SK-MEL-5 (cell line): ENCODE data around the gene ESPN. TPM values are rescaled to one million over a fixed set of nuclear protein-coding genes. Genes with fewer than 3 reads are reported as not detected.

Experiments
- DNase-seq: peaks from one replicate; pipeline ENCODE4 v3.0.0-alpha.2; 2016; ENCODE audit warnings: low read depth, low spot score
- in situ Hi-C: cut with HindIII; loops from 2 replicates; pipeline ENCODE4 v1.10.0; 2016; ENCODE audit warnings: low sequenced_read_pairs, high pct_unique_total_duplicates, low pct_unique_long_range_greater_than_20kb
- small RNA-seq, 2 experiments: library from RNA; depleted of rRNA; stranded (forward); fragments of <200 nt; gene quantifications; one replicate each; pipeline ENCODE3, GENCODE V24; 2014
- total RNA-seq: library from RNA; depleted of rRNA; stranded (reverse); fragments of >200 nt; shearing (Covaris generic); gene quantifications from 2 replicates; pipeline ENCODE4 v1.2.3, GENCODE V29; 2014; rRNA removed

The ESPN gene
- total RNA-seq, 1 experiment from 2014 or later: 0.40 TPM

DNA sequence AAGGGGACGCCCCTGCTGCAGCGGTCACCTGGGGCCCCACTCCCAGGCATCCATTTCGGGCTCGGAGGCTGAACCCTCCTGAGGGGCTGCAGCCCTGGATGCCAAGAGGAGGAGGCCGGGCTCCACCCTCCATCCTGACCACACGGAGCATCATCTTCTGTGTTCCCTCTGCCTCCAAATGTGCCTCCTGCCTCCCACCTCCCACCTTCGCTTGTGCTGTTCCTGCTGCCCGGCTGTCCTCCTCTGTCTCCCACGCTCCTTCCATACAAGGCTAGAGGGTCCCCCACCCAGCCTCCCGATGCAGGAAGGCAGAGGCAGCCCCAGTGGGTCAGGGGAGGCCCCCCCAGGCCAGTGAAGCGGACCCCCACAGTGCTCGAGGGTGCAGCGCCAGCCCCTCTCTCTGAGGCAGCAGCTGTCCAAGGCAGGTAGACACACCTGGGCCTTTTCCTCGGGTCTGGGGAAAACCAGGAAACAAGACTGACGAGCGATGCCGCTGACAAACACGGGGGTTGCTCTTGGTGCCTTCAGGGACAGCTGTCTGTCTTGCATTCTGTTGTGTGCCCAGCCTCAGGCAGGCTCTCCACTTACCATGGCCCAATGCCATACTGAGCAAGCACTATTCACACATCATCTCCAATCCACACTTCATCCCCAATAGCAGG is 83.7 kb downstream of the ESPN start:
- in situ Hi-C loops: no loop called here
- no peak for DNase-seq

GRCh38 chr1:6508816-6509189 is 84.2 kb downstream of the ESPN start:
- in situ Hi-C loops: no loop called here
- no peak for DNase-seq

GRCh38 chr1:6509220-6509918 is 84.8 kb downstream of the ESPN start:
- in situ Hi-C loops: no loop called here
- DNase-seq: no peak

GRCh38 chr1:6509919-6510291 is 85.3 kb downstream of the ESPN start:
- no peak for DNase-seq
- in situ Hi-C loops: no loop called here

- in situ Hi-C loops: no loop called here
These were observed 85.9 kb downstream of the ESPN start for GRCh38 chr1:6510493-6510892.

More at GRCh38 chr1:6510493-6510892, 85.9 kb downstream of the ESPN start:
- DNase-seq: no peak

Small RNA genes lying within 50 kb of the gene (small RNA-seq; reads per million reads assigned to genes)
- gene MIR4252: 0 reads per million in 2 experiments

Other genes with a start within 250 kb of the ESPN start
- gene CHD5, start 244.5 kb upstream of the ESPN start, total RNA-seq: 0.08 and 0.13 TPM in 2 replicates
- 222 and 233 TPM in 2 replicates for gene RPL22, start 225.2 kb upstream of the ESPN start, total RNA-seq
- gene RNF207, start 218.7 kb upstream of the ESPN start, total RNA-seq: 1.5 and 2.9 TPM in 2 replicates
- gene ICMT, start 188.8 kb upstream of the ESPN start, total RNA-seq: 88.6 and 97.1 TPM in 2 replicates
- not detected in 2 replicates for gene HES3, start 180.6 kb upstream of the ESPN start, total RNA-seq
- 3.4 and 4.7 TPM in 2 replicates for gene GPR153, start 163.7 kb upstream of the ESPN start, total RNA-seq
- 125 and 132 TPM in 2 replicates for gene ACOT7, start 31.0 kb upstream of the ESPN start, total RNA-seq
- 1.1 and 2.4 TPM in 2 replicates for gene HES2, start 4.9 kb upstream of the ESPN start, total RNA-seq
- 0.96 and 1.2 TPM in 2 replicates for gene TNFRSF25, start 41.4 kb downstream of the ESPN start, total RNA-seq
- 1.7 and 2.7 TPM in 2 replicates for gene PLEKHG5, start 66.9 kb downstream of the ESPN start, total RNA-seq
- 23.4 and 25.1 TPM in 2 replicates for gene NOL9, start 129.7 kb downstream of the ESPN start, total RNA-seq
- gene TAS1R1, start 130.5 kb downstream of the ESPN start, total RNA-seq: not detected in 2 replicates
- gene ZBTB48, start 155.2 kb downstream of the ESPN start, total RNA-seq: 12.2 and 12.8 TPM in 2 replicates
- 28.2 and 29.0 TPM in 2 replicates for gene KLHL21, start 178.1 kb downstream of the ESPN start, total RNA-seq
- gene PHF13, start 189.0 kb downstream of the ESPN start, total RNA-seq: 7.1 and 7.4 TPM in 2 replicates
- 20.8 and 22.6 TPM in 2 replicates for gene THAP3, start 200.1 kb downstream of the ESPN start, total RNA-seq